Measurements from ENCODE around the gene RAD51AP2.
A peak's percentile ranks its signal among the peaks of the same experiment; 100 is the strongest.
"Not testable (repeated sequence)": the region's sequence is repeated elsewhere in the genome, so short reads cannot be mapped to it uniquely, and the experiment has no call there.

Gene RAD51AP2

GRCh38 chr2:17536416-17536815 lies 18.2 kb upstream of the RAD51AP2 start:
- no peak for DNase-seq

- DNase-seq, result no peak
Measured at GRCh38 chr2:17533546-17533945, 15.3 kb upstream of the RAD51AP2 start.

GRCh38 chr2:17529771-17530170 lies 11.5 kb upstream of the RAD51AP2 start:
- no peak for DNase-seq

- DNase-seq, result no peak
Measured at GRCh38 chr2:17522303-17522702, 4.1 kb upstream of the RAD51AP2 start.

GRCh38 chr2:17521621-17522020 lies 3.4 kb upstream of the RAD51AP2 start:
- DNase-seq, result no peak

- DNase-seq, result no peak
Measured at GRCh38 chr2:17520761-17521160, 2.5 kb upstream of the RAD51AP2 start.

- no peak for DNase-seq
Measured at GRCh38 chr2:17519486-17519885, 1.2 kb upstream of the RAD51AP2 start.

GRCh38 chr2:17517481-17518211 lies 594 bp downstream of the RAD51AP2 start:
- no peak for DNase-seq

GRCh38 chr2:17515652-17516051 lies 2.6 kb downstream of the RAD51AP2 start:
- DNase-seq, result no peak

GRCh38 chr2:17506736-17507616 lies 11.3 kb downstream of the RAD51AP2 start:
- DNase-seq, result no peak

GRCh38 chr2:17497718-17498117 lies 20.5 kb downstream of the RAD51AP2 start:
- no peak for DNase-seq

GRCh38 chr2:17495590-17495989 lies 22.6 kb downstream of the RAD51AP2 start:
- DNase-seq, result no peak

GRCh38 chr2:17490165-17490564 lies 28.1 kb downstream of the RAD51AP2 start:
- not testable (repeated sequence) for DNase-seq

- not testable (repeated sequence) for DNase-seq
Measured at GRCh38 chr2:17488610-17489009, 29.6 kb downstream of the RAD51AP2 start.

GRCh38 chr2:17483496-17483895 lies 34.7 kb downstream of the RAD51AP2 start:
- DNase-seq, result no peak

GRCh38 chr2:17482651-17483050 lies 35.6 kb downstream of the RAD51AP2 start:
- DNase-seq, result no peak

GRCh38 chr2:17479875-17480274 lies 38.4 kb downstream of the RAD51AP2 start:
- DNase-seq, result no peak

- DNase-seq, result no peak
Measured at GRCh38 chr2:17476830-17477229, 41.4 kb downstream of the RAD51AP2 start.

- DNase-seq, result no peak
Measured at GRCh38 chr2:17476064-17476463, 42.2 kb downstream of the RAD51AP2 start.

- no peak for DNase-seq
Measured at GRCh38 chr2:17475286-17475685, 43.0 kb downstream of the RAD51AP2 start.

GRCh38 chr2:17471979-17472378 lies 46.3 kb downstream of the RAD51AP2 start:
- DNase-seq, result no peak

GRCh38 chr2:17470855-17471641 lies 47.2 kb downstream of the RAD51AP2 start:
- peak; percentile 12 for DNase-seq

- DNase-seq, result no peak
Measured at GRCh38 chr2:17461087-17461475, 57.2 kb downstream of the RAD51AP2 start.

Data from DMS 273 treated with DMSO at 0.1 percent for 48 hours (cell line).